ENCODE results near the gene NEURL4. TPM values are rescaled to one million over a fixed set of nuclear protein-coding genes. Genes with fewer than 3 reads are reported as not detected.
A peak's percentile ranks its signal among the peaks of the same experiment; 100 is the strongest.

Gene NEURL4
- total and polyA plus RNA-seq, 2 donors (not counting 1 experiment from before 2014, with no cell fraction given), result 54.6 to 85.2 TPM

DNA sequence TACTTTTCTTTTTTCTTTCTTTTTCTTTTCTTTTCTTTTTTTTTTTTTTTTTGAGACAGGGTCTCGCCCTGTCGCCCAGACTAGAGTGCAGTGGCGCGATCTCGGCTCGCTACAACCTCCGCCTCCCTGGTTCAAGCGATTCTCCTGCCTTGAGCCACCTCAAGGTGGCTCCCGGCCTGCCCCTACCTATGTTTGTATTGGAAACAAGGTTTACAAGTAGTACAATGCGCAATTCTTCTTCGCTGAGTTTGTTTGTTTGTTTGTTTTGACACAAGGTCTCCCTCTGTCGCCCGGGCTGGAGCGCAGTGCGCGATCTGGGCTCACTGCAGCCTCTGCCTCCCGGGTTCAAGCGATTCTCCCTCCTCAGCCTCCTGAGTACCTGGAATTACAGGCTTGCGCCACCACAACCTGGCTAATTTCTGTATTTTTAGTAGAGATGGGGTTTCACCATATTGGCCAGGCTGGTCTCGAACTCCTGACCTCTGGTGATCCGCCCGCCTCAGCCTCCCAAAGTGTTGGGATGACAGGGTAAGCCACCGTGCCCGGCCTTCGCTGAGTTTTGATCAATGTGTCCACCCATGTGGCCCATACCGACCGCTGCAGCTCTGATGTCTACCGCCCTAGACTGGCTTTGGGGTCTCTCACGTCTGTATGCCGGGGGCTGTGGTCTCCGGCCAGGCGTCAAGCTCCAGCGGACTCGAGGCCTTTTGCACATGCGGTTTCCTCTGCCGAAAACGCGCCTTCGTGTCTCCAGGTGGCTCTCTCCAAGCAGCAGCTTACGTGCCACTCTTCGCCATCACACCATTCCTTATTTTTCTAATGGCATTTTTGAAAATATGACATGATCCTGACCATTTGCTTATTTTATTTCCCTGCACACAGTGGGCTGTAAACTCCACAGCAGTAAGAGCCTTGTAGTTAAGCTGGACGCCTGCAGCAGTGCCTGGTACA, 33.6 kb downstream of the NEURL4 start:
- DNase-seq, result peak; percentile 43
- Mint-ChIP-seq H3K4me1 (peaks cover 22% of the 10 kb centered on the region), H3K27ac (no peak overlapping the region), H3K27me3 (peaks cover 35% of the 10 kb centered on the region), H3K9me3 (ENCODE audit: insufficient read depth) (no peaks in the 10 kb centered on the region), H3K4me3 (peak overlapping the region; percentile 83)
- TF ChIP-seq, protein P1, sequence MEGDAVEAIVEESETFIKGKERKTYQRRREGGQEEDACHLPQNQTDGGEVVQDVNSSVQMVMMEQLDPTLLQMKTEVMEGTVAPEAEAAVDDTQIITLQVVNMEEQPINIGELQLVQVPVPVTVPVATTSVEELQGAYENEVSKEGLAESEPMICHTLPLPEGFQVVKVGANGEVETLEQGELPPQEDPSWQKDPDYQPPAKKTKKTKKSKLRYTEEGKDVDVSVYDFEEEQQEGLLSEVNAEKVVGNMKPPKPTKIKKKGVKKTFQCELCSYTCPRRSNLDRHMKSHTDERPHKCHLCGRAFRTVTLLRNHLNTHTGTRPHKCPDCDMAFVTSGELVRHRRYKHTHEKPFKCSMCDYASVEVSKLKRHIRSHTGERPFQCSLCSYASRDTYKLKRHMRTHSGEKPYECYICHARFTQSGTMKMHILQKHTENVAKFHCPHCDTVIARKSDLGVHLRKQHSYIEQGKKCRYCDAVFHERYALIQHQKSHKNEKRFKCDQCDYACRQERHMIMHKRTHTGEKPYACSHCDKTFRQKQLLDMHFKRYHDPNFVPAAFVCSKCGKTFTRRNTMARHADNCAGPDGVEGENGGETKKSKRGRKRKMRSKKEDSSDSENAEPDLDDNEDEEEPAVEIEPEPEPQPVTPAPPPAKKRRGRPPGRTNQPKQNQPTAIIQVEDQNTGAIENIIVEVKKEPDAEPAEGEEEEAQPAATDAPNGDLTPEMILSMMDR (IDR thresholded peaks at IDR 0.05), result no peak
- TF ChIP-seq EZH2 (IDR thresholded peaks at IDR 0.05; ENCODE audit: borderline replicate concordance, insufficient read depth, low read depth, low read length, poor library complexity, severe bottlenecking), result no peak
- no peaks in the 10 kb centered on the region for H3K79me2 ChIP-seq (ENCODE audit: control insufficient read depth, insufficient read depth, low read length)
- peak overlapping the region; percentile 32 for H2AFZ ChIP-seq (ENCODE audit: insufficient read depth, low read depth, low read length, poor library complexity, severe bottlenecking)
- peak overlapping the region in 3 of 5 experiments; percentile 41 to 54 (median 43) for H3K4me3 ChIP-seq (ENCODE audit: control extremely low read depth in 1 of 5, extremely low read depth in 1 of 5, insufficient read depth in 1 of 5, low read depth in 2 of 5, low read length in 4 of 5)
- WGBS (ENCODE audit: insufficient coverage), result 55% methylated on average over 33 of the region's 42 CpGs
- H3K9ac ChIP-seq (ENCODE audit: low read length), result peak overlapping the region; percentile 58
- ATAC-seq (ENCODE audit: low read depth), result no peak
- peaks cover 28 to 30% of the 10 kb centered on the region in 2 donors for H3K4me1 ChIP-seq (ENCODE audit: control insufficient read depth in 2 of 2, insufficient read depth in 2 of 2, low read length in 2 of 2)
- H3K27me3 ChIP-seq (replicated peaks in 1 of 4; ENCODE audit: control extremely low read depth in 1 of 4, control insufficient read depth in 3 of 4, insufficient read depth in 4 of 4, low read length in 3 of 4), result peaks cover 0 to 53% (median 14%) of the 10 kb centered on the region in 4 experiments
- POLR2A ChIA-PET, result interaction anchor here (0.6 to 1.8 kb wide), 5 partner anchors 13 to 257 kb away, joined by 3 to 7 read pairs (median 6); partner anchors contain the start of gene NEURL4
- H4K20me1 ChIP-seq (ENCODE audit: control insufficient read depth, insufficient read depth, low read length, poor library complexity, severe bottlenecking), result no peaks in the 10 kb centered on the region
- intact Hi-C loops (cut with micrococcal nuclease), result loop anchor here (1.0 to 10.0 kb wide), 4 partner anchors 15 to 243 kb away; no protein-coding TSS in a partner anchor
- CTCF ChIA-PET, result interaction anchor here (0.7 to 4.7 kb wide), 32 partner anchors 10 to 645 kb away, joined by 3 to 115 read pairs (median 5); partner anchors contain the start of genes ACADVL, ACAP1, CTDNEP1 and DLG4
- H3K36me3 ChIP-seq (replicated peaks in 1 of 2; ENCODE audit: control extremely low read depth in 1 of 2, control insufficient read depth in 1 of 2, extremely low read depth in 1 of 2, insufficient read depth in 2 of 2, low read length in 1 of 2), result no peaks in the 10 kb centered on the region
- H3K27ac ChIP-seq (ENCODE audit: low read length in 2 of 2), result no peak overlapping the region
- H3K4me2 ChIP-seq (replicated peaks; ENCODE audit: low read depth, low read length, poor library complexity, severe bottlenecking), result peak overlapping the region; percentile 92
- H3K9me3 ChIP-seq (ENCODE audit: control extremely low read depth in 1 of 3, control insufficient read depth in 2 of 3, insufficient read depth in 1 of 3, low read length in 2 of 3), result peaks cover 0 to 7% (median 0%) of the 10 kb centered on the region in 3 donors

Measured in B cell (primary cell).